Endodermal cell (in vitro differentiated cells): ENCODE measurements around the gene ATRNL1. TPM values are rescaled to one million over a fixed set of nuclear protein-coding genes. Genes with fewer than 3 reads are reported as not detected.

ENCODE experiments used
- DNase-seq: peaks from one replicate; pipeline ENCODE4 v3.0.0-alpha.2; 2017
- H3K27ac ChIP-seq: 2 replicates; pipeline ENCODE4 v1.5.1; 2013; ENCODE audit warnings: mild to moderate bottlenecking, low read depth, low read length, moderate library complexity
- H3K27me3 ChIP-seq: 2 replicates; pipeline ENCODE4 v1.6.1; 2013; ENCODE audit warnings: mild to moderate bottlenecking, low read length, moderate library complexity; ENCODE audit not compliant: insufficient read depth, control insufficient read depth, poor library complexity, severe bottlenecking
- H3K36me3 ChIP-seq: 2 replicates; pipeline ENCODE4 v1.7.0; 2013; ENCODE audit warnings: mild to moderate bottlenecking, low read length, moderate library complexity; ENCODE audit not compliant: control insufficient read depth, insufficient read depth
- H3K4me1 ChIP-seq: one replicate; pipeline ENCODE4 v1.7.0; 2013; ENCODE audit warnings: low read length; ENCODE audit not compliant: control insufficient read depth, insufficient read depth
- H3K4me3 ChIP-seq: 2 replicates; pipeline ENCODE4 v1.5.1; 2013; ENCODE audit warnings: mild to moderate bottlenecking, low read length, moderate library complexity
- H3K9ac ChIP-seq: 2 replicates; pipeline ENCODE4 v1.6.1; 2013; ENCODE audit warnings: mild to moderate bottlenecking, low read length, moderate library complexity; ENCODE audit not compliant: poor library complexity, severe bottlenecking; ENCODE audit errors: extremely low read depth
- H3K9me3 ChIP-seq: 2 replicates; pipeline ENCODE4 v1.6.1; 2013; ENCODE audit warnings: mild to moderate bottlenecking, low read length, moderate library complexity; ENCODE audit not compliant: control insufficient read depth
- H3K27ac Mint-ChIP-seq: 2 replicates; pipeline ENCODE4 v1.8.0; 2020; ENCODE audit warnings: mixed read lengths
- H3K27me3 Mint-ChIP-seq: 2 replicates; pipeline ENCODE4 v1.8.0; 2021; ENCODE audit warnings: mild to moderate bottlenecking, mixed read lengths; ENCODE audit not compliant: insufficient read depth
- H3K36me3 Mint-ChIP-seq: 2 replicates; pipeline ENCODE4 v1.8.0; 2020; ENCODE audit warnings: low read depth, mixed read lengths
- H3K4me1 Mint-ChIP-seq: 2 replicates; pipeline ENCODE4 v1.8.0; 2020; ENCODE audit warnings: mixed read lengths
- H3K4me3 Mint-ChIP-seq: 2 replicates; pipeline ENCODE4 v1.8.0; 2020; ENCODE audit warnings: mild to moderate bottlenecking, moderate library complexity, mixed read lengths
- H3K9me3 Mint-ChIP-seq: 2 replicates; pipeline ENCODE4 v1.8.0; 2020; ENCODE audit warnings: mild to moderate bottlenecking, mixed read lengths
- WGBS, 2 experiments: methylation state at CpG; one replicate each; pipeline versions ENCODE4 v1.1.5 to v1.1.7; 2013; ENCODE audit warnings: missing lambda C conversion rate in 2 of 2, mixed read lengths in 1 of 2; ENCODE audit not compliant: insufficient coverage in 1 of 2, insufficient read length in 1 of 2; 5-methylcytosine and 5-hydroxymethylcytosine counted together
- total RNA-seq, 2 donors: library from RNA; stranded (reverse); fragmentation: NEBNext Ultra II Directional in 1 of 2; extraction: Animal tissue kit (Norgen Biotek cat#: 25700) in 1 of 2; gene quantifications; 2 replicates in 1 of 2; 3 replicates in 1 of 2; pipeline ENCODE4 v1.2.1, GENCODE V29; 2021
- TF ChIP-seq, protein P1 (sequence below): fragments of 200-600 bp; sonication (generic); conservative IDR thresholded peaks from 2 replicates; pipeline ENCODE4 v1.5.0; 2021; ENCODE audit warnings: antibody characterized with exemption, mild to moderate bottlenecking

ATRNL1 gene
- total RNA-seq, 2 donors from 2014 or later = 8.0 to 9.0 TPM

DNA sequence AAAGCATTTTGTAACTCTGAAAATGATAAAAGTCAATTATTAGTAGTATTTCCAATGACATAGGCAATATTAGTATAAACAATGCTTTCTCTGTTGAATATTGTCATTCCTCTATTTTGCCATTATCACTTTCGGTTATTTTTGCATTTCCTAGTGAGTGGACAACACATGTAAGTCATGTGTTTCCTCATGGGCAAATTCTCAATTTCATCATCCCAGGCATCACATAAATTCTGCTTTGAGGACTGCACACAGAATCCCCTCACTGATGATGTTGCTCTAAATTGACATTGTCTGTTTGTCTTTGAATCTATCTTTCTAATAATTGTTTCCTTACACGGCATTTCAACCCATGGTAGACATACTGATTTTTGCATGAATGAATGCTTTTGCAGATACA is 842.6 kb downstream of the ATRNL1 start:
- Histone ChIP-seq H3K4me3 (no peak overlapping the region), H3K27ac (no peak overlapping the region), H3K27me3 (no peaks in the 10 kb centered on the region), H3K9ac (no peak overlapping the region), H3K36me3 (no peaks in the 10 kb centered on the region), H3K4me1 (no peaks in the 10 kb centered on the region), H3K9me3 (peaks cover 9% of the 10 kb centered on the region)
- DNase-seq = no peak
- TF ChIP-seq, protein P1, sequence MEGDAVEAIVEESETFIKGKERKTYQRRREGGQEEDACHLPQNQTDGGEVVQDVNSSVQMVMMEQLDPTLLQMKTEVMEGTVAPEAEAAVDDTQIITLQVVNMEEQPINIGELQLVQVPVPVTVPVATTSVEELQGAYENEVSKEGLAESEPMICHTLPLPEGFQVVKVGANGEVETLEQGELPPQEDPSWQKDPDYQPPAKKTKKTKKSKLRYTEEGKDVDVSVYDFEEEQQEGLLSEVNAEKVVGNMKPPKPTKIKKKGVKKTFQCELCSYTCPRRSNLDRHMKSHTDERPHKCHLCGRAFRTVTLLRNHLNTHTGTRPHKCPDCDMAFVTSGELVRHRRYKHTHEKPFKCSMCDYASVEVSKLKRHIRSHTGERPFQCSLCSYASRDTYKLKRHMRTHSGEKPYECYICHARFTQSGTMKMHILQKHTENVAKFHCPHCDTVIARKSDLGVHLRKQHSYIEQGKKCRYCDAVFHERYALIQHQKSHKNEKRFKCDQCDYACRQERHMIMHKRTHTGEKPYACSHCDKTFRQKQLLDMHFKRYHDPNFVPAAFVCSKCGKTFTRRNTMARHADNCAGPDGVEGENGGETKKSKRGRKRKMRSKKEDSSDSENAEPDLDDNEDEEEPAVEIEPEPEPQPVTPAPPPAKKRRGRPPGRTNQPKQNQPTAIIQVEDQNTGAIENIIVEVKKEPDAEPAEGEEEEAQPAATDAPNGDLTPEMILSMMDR = no peak
- Mint-ChIP-seq H3K4me1 (no peaks in the 10 kb centered on the region), H3K27me3 (no peaks in the 10 kb centered on the region), H3K9me3 (peaks cover 15% of the 10 kb centered on the region), H3K27ac (no peak overlapping the region), H3K4me3 (no peak overlapping the region), H3K36me3 (no peaks in the 10 kb centered on the region)
- 95 to 100% methylated on average over 2 of the region's 2 CpGs for WGBS, 2 experiments

DNA sequence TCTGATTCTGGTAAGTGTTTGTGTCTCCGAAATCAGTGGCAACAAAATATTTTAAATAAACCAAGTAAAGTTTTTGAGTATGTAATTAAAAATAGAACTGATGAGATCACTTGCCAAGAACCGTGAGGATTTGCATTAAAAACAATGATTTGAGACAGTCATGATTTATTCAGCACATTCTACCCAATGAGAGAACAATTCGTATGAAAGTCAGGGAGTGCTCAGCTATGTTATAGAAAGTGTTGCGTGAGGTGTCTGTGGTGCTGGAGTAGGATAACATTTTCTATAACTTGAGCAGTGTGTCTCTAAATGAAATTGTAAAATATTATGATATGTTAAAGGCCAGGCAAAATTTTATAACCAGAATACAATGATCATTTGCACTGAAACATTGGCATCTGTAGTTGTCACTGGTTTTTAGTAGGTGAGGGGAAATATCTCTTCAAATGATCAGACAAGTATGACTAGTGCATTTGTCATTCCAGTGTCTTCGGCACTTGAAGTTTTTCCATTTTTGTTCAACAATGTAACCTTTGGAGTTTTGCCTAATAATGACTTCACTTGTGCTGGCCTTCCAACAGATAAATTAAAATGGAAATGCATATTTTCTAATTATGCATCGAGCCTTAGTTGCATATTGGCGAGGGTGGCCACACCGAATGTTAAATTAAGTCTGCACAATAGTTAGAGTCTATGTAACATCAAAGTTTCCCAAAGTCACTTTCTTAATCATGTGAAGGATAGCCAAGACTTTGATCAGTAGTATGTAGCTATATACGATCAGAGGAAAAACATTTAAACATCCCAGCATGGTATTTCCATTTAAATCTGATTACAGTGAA is 844.0 kb downstream of the ATRNL1 start:
- H3K4me3 ChIP-seq = no peak overlapping the region
- H3K4me1 ChIP-seq = no peaks in the 10 kb centered on the region
- H3K27me3 Mint-ChIP-seq = no peaks in the 10 kb centered on the region
- H3K27ac ChIP-seq = no peak overlapping the region
- 92 to 96% methylated on average over 7 to 9 of the region's 9 CpGs for WGBS, 2 experiments
- no peak overlapping the region for H3K4me3 Mint-ChIP-seq
- TF ChIP-seq, protein P1 = no peak
- peaks cover 15% of the 10 kb centered on the region for H3K9me3 Mint-ChIP-seq
- no peaks in the 10 kb centered on the region for H3K36me3 Mint-ChIP-seq
- no peaks in the 10 kb centered on the region for H3K36me3 ChIP-seq
- H3K4me1 Mint-ChIP-seq = no peaks in the 10 kb centered on the region
- DNase-seq = no peak
- H3K9ac ChIP-seq = no peak overlapping the region
- H3K9me3 ChIP-seq = peaks cover 9% of the 10 kb centered on the region
- H3K27ac Mint-ChIP-seq = no peak overlapping the region
- H3K27me3 ChIP-seq = no peaks in the 10 kb centered on the region

DNA sequence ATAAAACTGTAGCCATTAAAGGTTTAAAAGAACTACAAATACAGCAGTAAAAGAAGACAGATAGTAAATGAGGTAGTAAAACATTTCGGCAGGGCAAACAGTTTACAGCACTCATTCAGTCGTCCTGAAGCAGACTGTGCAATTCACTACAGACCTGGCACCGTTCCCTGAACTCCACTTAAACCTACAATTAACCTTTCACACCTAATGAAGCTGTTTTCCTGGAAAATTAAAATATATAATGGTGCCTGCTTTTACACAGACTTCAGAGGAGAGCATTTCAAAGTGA is 844.5 kb downstream of the ATRNL1 start:
- H3K9me3 ChIP-seq = peaks cover 9% of the 10 kb centered on the region
- Mint-ChIP-seq H3K27ac (no peak overlapping the region), H3K9me3 (peaks cover 15% of the 10 kb centered on the region), H3K27me3 (no peaks in the 10 kb centered on the region), H3K36me3 (no peaks in the 10 kb centered on the region), H3K4me1 (no peaks in the 10 kb centered on the region), H3K4me3 (no peak overlapping the region)
- H3K36me3 ChIP-seq = no peaks in the 10 kb centered on the region
- no peaks in the 10 kb centered on the region for H3K4me1 ChIP-seq
- no peak overlapping the region for H3K4me3 ChIP-seq
- H3K27ac ChIP-seq = no peak overlapping the region
- no peaks in the 10 kb centered on the region for H3K27me3 ChIP-seq
- DNase-seq = no peak
- no peak overlapping the region for H3K9ac ChIP-seq
- TF ChIP-seq, protein P1 = no peak
- 83 to 100% methylated on average over 2 to 3 of the region's 3 CpGs for WGBS, 2 experiments
